NOMO-1 treated with DMSO at 0.1 percent for 48 hours (cell line): ENCODE data around the gene CHPF2.

Source experiments
- DNase-seq: peaks from one replicate; lab custom pipeline; 2025; ENCODE audit not compliant: unreplicated experiment; lab: John Stamatoyannopoulos, UW

The CHPF2 gene

DNA sequence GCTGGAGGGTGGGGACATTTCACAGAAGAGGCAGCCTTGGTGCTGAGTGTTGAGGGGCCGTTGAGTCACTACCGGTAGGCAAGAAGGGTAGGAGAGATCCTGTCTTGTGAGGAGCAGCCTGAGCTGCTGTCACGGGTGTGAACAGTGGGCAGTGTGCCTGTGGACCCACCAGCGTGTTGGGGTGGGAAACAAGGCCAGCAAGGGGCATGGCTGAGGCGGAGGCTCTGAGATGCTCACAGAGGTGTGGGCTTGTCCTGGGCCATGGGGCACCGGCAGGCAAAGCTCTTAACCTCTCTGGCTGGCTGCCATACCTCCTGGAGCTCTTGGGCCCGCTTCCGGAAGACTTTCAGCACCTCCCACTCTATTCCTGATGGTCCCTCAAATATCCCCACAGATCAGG is 49.8 kb downstream of the CHPF2 start:
- DNase-seq = no peak

GRCh38 chr7:151283302-151283701 is 51.0 kb downstream of the CHPF2 start:
- DNase-seq = no peak

GRCh38 chr7:151286148-151286547 is 53.9 kb downstream of the CHPF2 start:
- DNase-seq = no peak
